HG02588 (cell line): ENCODE results near the gene DUSP6.

Source experiments
- ATAC-seq: cut with Tn5 transposase; IDR thresholded peaks from one replicate; pipeline ENCODE4 v1.9.1; 2021; ENCODE audit warnings: mild to moderate bottlenecking, moderate library complexity; ENCODE audit not compliant: unreplicated experiment

The DUSP6 gene

GRCh38 chr12:89305373-89305772 is 46.9 kb downstream of the DUSP6 start:
- ATAC-seq = no peak

- no peak for ATAC-seq
These were observed 52.4 kb downstream of the DUSP6 start for GRCh38 chr12:89299931-89300330.

GRCh38 chr12:89299417-89299816 is 52.9 kb downstream of the DUSP6 start:
- no peak for ATAC-seq
